ENCODE data around the gene SHKBP1.

- TF ChIP-seq EP300 (IDR thresholded peaks at IDR 0.05) (no peak), POLR2A (IDR thresholded peaks at IDR 0.05) (no peak)
Observed at GRCh38 chr19:40581531-40581930, 4.9 kb downstream of the SHKBP1 start.
